Measurements from ENCODE around the gene NPAS2. TPM values are rescaled to one million over a fixed set of nuclear protein-coding genes. Genes with fewer than 3 reads are reported as not detected.

Gene NPAS2
- total RNA-seq, 1 experiment from 2014 or later: 93.5 TPM

DNA sequence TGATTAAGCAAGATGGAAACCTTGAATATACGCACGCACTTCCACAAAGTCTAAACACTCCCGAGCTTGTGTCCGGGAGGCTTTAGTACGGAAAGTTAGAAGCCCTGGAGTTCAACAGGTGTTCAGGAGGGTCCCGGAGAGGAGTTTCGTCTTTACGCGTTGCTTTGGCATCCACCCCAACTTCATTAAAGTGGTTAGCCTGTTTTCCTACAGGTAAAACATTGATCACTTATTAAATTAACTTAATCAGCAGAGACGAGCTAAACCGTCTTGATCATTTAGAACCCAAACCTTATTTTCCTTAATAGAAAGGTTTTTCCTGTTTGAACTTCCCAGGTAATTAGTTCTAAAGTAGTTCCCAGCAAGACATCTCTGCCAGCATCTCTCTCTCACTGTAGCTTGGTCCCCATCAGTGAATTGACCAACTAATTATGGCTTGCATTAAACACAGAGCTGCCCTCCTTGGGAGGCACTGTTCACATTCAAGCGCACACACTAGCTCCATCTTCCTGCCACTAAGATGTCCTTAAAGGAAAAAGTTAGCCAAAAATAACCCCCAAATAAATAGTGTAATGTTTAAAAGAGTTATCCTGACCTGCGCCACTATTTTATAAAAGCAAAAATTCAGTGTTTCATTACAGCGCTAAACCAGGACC, 1.4 kb downstream of the NPAS2 start:
- DNase-seq (ENCODE audit: low read depth): peak; percentile 54

DNA sequence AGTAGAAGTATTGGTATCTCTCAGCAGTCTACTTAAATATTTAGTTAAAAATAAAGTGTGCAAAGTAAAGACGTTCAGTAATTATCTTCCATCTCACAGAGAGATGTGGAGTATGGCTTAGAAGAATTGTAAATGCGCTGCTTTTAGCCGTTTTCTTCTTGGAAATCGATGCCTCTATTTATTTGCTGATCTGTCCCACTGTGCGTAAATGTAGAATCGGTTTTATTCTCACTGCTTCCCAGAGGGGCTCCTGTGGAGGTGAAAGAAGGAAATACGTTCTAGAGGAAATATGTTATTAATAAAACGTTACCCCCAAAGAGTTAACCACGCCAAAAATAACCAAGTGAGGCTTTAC, 1.9 kb downstream of the NPAS2 start:
- DNase-seq (ENCODE audit: low read depth): no peak

DNA sequence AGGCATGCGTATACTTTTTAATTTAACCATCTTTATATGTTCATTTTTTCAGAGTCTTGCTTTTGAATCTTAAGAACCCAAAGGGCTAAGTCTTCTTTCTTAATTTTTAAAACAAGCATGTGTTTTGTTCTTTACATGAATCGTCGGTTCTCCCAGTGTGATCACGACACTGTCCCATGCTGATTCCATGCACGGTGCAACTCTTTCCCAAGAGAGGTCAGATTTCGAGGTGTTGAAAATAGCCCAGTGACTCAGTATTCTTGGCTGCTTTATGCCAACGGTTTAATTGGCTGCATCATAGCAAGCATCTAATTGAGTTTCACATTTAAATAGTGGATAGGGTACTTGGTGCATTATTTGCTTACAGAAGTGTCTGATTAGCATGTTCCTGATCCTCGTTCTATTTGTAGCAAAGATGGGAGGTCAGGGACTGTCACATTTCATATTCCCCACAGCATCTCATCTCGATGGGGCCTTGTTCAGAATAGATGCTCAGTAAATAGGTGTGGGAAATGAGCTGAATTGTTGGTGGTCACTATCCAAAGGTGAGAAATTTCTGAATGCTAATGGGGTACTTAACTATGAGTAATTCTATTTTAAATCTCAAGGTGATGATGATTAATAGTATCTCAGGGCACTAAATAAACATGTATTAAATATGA, 2.8 kb downstream of the NPAS2 start:
- peak; percentile 79 for DNase-seq (ENCODE audit: low read depth)

DNA sequence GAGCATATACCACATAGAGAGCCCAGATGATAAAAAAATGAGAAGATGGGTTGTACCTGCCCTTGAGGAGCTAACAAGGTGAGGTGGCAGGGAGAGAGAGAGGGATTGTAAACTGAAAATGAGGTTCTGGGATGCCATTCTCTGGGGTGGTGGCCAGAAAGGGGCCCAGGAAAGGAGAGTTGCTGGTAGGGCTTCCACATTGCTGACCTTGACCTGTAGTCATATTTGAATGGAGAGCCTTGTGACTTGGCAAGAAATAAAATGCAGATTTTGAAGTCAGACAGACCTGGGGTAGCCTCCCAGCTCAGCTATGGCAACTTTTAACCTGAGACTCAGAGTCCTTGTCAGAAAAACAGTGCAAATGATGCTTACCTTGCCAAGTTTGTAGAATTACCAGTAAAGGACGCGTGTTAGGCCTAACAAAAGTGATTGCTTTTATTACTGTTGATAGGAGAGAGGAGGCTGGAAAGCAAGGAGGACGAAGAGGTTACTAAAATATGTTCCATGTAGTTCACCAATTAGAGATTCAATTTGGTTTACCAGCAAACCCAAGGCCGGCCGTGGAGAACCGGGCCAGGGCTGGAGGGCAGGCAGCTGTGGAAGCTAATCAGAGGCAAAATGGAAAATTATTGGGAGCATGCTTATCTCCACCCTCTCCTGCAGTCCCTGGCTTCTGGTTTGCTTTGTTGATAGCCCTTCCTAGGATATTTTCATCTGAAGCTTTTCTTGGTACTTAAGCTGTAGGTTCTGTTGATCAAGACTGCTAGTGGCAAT, 3.9 kb downstream of the NPAS2 start:
- DNase-seq (ENCODE audit: low read depth): no peak

DNA sequence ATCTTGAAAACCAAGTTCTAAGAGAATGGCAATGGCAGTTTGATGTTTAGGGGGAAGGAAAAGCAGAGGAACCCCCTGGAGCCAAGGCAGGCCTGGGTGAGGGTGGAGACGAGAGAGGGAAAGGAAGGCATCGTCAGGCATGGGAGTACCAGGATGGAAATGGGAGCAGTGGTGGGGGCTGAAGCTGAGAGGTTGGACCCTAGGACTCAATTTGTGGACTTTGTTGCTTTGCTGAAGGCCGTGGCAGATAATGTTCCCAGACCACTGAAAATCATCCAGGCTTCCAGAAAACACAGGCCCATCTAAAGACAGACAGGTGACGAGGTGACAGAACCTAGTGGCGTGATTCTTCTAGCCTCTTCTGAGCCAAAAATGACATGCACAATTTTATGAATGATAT, 4.9 kb downstream of the NPAS2 start:
- DNase-seq (ENCODE audit: low read depth): no peak

DNA sequence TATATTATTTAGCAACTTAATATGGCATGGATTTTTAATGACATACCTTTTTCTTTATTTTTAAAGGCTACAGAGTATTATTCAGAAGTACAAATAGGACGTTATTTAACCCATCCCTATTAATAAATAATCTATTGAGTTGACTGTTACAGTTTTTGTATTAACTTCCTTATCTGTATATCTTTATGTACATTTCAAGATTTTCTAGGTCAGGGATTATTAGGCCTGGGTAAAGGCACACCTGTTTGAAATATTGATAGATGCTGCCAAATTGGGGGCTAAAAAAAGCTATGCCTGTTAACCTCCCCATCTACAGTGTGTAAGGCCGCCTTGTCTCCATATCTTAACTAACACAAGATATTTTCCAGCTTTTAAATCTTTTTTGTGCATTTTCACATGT, 6.6 kb downstream of the NPAS2 start:
- DNase-seq (ENCODE audit: low read depth): no peak

DNA sequence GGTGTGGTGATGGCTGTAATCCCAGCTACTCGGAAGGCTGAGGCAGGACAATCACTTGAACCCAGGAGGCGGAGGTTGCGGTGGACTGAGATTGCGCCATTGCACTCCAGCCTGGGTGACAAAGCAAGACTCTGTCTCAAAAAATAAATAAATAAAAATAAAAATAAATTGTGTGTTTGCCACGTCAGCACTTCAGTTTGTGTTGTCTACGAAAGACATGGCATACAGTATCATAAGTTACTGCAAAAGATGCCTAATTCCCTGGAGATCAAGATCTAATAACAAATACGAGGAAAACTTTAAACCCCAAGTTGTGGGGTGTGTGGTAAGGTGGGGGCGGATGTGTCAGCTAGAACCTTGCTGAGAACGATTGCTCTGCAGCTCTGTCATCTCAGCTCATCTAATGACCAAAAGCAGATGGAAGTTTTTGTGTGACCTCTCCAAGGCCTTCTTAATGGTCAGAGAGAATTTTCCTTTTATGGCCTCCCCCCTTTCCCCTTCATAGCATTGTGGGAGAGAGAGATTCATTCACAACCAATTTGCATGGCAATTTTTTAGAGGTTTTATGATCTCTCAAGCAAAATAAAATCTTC, 11.3 kb downstream of the NPAS2 start:
- no peak for DNase-seq (ENCODE audit: low read depth)

DNA sequence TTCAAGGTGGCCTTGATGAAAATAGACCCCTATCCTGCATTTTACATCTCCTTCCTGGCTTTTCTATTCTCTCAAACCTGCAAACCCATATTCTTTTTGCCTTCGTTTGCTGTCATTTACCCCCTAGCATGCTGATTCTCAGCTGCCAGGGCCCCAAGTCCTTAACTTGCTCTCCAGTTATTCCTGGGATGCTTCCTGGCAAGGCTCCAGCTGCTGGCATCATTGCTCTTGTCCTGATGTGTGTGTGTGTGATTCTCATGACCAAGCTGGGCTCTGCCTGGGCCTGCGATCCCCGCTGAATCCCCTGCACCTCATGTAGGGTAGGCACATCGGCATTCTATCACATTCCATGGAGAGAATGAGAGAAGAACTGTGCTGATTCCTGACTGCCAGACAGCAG, 11.9 kb downstream of the NPAS2 start:
- no peak for DNase-seq (ENCODE audit: low read depth)

DNA sequence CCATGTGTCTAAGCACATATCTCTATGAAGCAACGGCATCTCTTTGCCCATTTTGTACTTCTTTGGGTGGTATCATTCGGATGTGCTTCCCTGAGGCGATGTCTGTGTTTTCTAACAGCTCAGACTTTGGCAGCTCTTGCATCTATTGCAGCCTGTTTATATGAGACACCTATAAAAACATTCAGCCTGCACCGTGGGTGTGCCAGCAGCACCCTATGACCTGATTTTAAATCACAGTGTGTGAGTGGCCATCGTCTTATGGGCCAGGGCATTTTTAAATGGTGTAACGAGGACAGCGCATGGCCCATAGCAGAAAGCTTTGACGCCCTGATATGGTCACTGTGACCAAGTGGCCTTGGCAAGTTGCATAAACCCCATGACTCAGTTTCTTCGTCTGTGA, 12.9 kb downstream of the NPAS2 start:
- DNase-seq (ENCODE audit: low read depth): peak; percentile 42

DNA sequence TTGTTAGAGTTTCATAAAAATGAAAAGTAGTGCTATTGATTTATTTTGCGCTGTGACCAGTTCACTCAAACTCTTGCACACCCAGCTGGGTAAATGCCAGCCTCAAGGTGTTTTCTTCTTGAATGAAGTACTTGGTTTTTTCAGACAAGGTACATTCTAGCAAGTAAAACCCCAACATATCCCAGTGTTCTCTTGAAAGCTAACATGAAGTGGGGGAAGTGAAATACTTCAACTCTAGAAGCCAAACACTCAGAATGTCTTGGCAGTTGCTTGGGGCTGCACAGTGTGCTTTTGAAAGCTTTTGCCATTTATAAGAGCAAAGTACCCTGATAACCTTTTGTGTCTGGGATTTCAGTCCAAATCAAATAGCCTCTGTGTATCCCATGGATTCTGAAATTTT, 13.4 kb downstream of the NPAS2 start:
- DNase-seq (ENCODE audit: low read depth): no peak

DNA sequence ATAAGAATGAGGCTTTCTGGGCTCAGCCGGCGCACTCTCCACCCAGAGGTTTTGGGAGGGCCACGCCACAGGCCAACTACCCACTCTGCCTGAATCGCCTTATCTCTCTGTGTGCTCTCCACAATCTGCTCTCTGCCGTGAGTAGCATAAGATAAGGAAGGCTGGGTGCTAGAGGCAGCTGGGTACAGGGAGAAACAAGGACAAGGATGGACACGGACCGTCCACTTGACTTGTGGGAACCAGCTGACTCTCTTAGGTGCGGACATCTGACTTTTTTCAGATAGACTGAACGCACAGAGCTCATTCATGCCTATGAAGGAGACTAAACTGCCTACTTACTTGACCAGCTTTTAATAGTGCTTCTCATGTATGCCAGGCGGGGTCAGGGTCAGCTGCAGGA, 14.3 kb downstream of the NPAS2 start:
- DNase-seq (ENCODE audit: low read depth): no peak

DNA sequence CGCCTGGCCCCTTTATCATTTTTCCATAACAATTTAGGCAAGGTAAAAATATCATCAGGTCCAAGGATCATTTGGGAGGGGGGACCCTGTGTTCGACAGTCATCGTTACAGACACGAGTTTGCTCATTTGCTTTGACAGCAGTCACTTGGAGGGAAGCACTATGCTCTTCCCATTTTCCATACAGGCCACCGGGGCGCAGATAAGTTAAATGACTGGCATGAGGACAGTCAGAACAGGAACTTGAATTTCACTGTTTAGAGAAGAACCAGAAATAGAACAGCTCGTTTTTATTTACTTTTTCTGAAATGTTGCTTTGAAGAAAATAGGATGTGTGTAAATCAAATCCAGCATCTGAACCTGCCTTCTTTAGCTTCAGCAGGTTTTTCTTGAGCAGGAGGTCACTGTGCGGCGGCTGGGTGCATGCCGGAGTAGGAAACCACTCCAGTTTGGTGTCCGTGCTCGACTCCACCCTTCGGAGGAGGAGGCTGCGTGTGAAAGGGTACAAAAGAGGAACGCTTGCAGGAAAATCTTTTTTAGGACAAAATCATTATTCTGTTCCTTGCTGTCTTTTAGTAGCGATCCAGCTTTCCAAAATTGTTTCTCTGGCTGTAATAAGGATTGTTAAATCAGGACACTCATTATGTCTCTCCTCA, 15.2 kb downstream of the NPAS2 start:
- no peak for DNase-seq (ENCODE audit: low read depth)

DNA sequence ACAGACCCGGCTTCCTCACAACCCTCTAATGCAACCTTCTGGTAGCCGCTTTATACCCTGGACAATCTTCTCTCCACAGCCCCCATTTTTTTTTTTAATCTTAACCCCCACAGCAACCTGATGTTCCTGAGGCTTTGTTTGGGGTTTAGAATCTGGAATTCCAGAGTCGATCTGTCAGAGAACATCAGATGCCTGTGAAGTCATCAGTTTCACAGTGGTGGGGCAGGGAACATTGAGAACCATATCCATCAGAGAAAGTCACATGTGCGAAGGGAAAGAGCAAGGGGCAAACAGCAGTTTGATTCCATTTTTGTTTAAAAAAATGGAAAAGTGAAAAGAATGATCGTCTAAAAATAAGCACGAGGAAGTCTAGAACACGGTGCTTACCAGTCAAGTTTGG, 20.6 kb downstream of the NPAS2 start:
- DNase-seq (ENCODE audit: low read depth): no peak

DNA sequence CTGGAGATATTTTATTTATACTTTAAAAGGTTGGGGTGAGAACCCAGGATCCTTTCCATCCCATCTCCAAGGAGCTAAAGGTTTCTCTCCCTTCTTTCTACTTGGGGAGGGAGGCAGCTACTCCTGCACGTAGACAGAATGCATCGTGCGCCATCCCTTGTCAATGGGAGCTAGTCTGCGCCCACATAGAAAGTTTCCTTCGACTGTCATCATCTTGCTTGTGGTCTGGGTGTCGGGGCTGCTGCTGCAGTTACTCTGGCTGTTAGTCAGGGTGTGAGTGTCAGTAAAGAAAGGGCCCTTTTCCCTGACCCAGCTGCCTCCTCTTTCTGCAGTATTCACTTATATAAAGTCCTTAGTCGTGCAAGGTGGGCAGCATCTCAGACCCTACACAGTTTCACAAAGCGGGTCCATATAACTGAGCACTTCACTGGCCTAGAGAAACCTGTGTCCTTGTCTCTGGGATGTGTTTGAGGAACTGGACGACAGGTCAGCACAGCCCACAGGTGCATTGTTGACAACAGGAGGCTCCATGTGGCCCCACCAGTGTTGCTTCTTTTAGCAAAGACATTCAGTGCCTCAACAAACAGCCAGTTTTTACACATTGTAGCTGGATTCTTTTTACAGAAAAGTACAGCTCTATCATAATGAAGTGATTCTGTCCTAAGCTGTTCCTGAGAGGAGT, 22.4 kb downstream of the NPAS2 start:
- DNase-seq (ENCODE audit: low read depth): no peak

DNA sequence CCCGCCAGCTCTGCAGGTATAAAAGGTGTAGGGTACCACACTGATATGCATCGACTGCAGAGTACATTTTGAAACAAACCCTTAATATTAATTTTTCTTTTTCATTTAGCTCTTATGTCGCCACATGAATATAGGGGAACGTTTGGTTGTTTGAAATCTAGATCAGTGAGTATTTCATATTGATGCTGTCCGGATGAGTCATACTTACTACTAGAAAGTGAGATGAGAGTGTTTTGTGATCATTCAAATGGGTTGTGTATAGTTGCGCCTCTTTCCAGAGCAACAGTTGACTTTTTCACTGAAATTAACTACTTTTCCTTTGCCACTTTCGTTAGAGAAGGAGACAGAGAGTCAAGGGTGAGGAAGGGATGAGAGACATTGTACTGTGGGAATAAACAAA, 24.6 kb downstream of the NPAS2 start:
- DNase-seq (ENCODE audit: low read depth): no peak

DNA sequence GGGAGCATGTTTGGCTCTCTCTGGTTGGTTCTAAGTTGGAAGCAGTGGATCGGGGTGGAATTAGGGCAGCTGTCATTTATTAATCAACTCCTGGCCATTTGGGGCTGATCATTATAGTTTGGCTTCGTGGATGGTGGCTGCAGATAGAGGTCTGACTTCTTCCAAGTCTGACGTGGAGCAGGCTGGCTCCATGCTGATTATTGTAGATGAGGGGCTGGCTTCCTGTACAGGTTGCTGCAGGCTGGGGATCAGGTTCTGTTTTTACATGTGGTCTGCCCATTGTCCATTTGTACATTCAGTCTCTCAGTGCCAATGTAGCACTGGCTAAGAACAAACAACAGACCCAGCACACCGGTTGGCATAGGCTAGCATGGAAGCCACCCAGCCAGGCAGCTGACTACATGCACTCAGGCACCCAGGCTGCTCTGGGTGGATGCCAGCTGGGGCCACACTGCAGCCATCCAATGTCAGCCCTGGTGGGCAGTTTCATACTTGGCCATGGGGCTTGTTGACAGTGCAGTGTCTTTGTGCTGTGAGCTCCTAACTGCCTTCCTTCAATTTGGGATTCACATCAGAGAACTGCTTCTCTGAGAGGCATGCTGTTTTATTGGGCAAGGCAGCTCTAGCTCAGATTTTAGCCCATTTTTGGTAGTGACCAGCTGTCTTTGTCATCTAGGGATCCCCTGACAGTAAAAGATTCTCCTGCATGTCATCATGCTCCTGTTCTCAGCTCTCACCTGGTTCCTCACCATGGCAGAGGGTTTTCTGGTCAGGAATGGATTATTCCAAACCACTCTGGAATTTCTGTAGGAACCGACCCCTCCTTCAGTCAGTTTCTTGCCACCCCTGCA, 25.4 kb downstream of the NPAS2 start:
- no peak for DNase-seq (ENCODE audit: low read depth)

DNA sequence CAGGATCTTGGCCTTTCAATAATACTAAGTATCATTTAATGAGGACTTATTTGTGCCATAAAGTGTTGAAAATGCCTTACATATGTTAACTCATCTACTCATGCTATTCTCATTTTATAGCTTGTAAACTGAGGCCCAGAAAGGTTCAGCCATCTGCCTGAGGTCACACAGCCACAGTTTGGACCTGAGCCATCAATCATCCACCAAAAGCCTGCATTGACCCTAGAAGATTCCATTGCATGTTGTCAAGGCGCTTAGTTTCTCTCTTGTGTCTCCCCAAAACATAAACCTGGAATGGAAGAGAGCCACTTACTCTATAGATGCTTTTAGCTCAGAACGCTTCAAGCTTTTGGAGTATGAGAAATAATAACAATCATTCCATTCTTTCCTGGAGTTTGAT, 26.8 kb downstream of the NPAS2 start:
- no peak for DNase-seq (ENCODE audit: low read depth)

DNA sequence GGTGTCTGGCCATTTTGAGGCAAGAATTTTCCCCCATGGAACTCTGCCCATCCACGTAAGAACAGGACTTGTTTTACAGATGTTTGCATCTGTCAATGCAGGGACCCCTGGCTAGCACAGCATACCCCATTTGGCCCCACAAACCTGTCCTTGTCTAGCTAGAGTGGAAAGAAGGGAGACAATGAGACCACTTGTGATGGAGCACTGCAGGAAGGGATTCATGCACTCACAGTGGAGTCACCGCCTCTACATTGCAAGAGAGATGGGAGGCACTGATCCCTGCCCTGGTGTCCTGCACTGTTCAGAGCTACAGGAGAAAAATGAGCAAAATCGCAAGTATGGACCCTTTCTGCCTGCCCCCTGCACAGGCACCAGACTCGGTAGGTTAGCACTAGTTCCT, 32.5 kb downstream of the NPAS2 start:
- DNase-seq (ENCODE audit: low read depth): no peak

DNA sequence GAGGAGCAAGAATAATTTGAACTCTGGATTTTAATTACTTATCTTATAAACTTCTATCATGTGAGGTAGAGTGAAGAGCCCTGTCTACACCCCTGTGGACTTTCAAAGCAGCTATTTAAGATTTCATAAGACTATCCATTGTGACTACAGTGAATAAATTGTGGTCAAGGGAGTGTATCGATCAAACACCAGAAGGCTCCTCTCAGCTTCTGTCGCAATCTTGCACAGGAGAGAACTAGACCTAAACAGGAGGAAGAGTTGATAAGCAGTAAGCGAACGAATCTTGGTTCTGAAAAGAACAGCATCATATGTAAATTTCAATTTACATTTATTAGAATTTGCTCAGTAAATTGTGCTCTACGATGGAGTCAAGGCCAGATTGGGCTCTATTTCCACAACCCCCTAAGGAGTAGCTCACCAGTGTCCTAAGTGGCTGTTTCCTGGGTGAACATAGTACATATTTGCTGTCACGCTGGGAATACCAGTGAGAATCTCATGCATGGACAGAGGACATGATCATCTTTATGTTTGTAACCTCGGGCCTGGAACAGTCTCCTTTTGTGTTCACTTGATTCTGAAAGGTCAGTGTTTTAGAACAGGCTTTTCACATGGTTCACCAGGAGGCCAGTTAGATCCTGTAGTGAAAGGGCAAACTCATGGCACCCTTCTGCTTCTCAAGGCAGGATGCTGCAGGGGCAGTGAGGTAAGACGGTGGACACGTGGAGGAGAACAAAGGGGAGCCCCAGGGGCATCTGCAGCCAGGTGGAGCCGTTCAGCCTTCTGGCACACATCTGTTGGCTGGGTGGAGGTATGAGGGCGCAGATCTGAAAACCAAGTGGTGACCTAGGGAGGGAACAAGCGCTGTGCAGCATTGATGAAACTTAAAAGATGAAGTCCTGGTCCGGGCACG, 33.3 kb downstream of the NPAS2 start:
- no peak for DNase-seq (ENCODE audit: low read depth)
